IMR-90 (cell line): ENCODE data around the gene PLPP7. TPM values are rescaled to one million over a fixed set of nuclear protein-coding genes. Genes with fewer than 3 reads are reported as not detected.

ENCODE experiments used
- ATAC-seq: fragments of 200-7000 bp; cut with Tn5 transposase; 2 replicates; pipeline ENCODE4 v1.9.1; 2020; ENCODE audit warnings: low read depth, mild to moderate bottlenecking, moderate library complexity
- BruUV-seq: library from RNA; stranded (reverse); fragments of 400-500 nt; replicated peaks from 2 replicates; lab custom pipeline; 2021; lab: Mats Ljungman, UMichigan
- CTCF ChIA-PET: fragments of 300-600 bp; formaldehyde crosslinking; extraction: SDS; loops from one replicate; lab custom pipeline; 2021; ENCODE audit warnings: antibody characterized with exemption; lab: Yijun Ruan, JAX
- POLR2A ChIA-PET: fragments of 300-600 bp; sonication (Branson Sonifier 250); formaldehyde crosslinking; loops from one replicate; lab custom pipeline; 2022; ENCODE audit warnings: antibody characterized with exemption; ENCODE audit not compliant: unreplicated experiment; lab: Charles Lee
- DNase-seq: peaks from one replicate; pipeline ENCODE4 v3.0.0; 2013
- H2AFZ ChIP-seq: replicated peaks from 2 replicates; pipeline ENCODE3; 2013; ENCODE audit warnings: low read length, mild to moderate bottlenecking; ENCODE audit not compliant: poor library complexity
- H2AK5ac ChIP-seq: 2 replicates; pipeline ENCODE4 v1.6.1; 2013; ENCODE audit warnings: low read depth, low read length, inconsistent platforms
- H2AK9ac ChIP-seq: replicated peaks from 2 replicates; pipeline ENCODE3; 2013; ENCODE audit warnings: mild to moderate bottlenecking, low read depth, low read length, moderate library complexity; ENCODE audit not compliant: poor library complexity
- H2BK120ac ChIP-seq: 2 replicates; pipeline ENCODE4 v1.6.1; 2013; ENCODE audit warnings: low read depth, low read length, inconsistent platforms
- H2BK15ac ChIP-seq: 3 replicates; pipeline ENCODE4 v1.6.1; 2013; ENCODE audit warnings: low read depth, low read length, inconsistent platforms
- H2BK20ac ChIP-seq: 2 replicates; pipeline ENCODE4 v1.6.1; 2013; ENCODE audit warnings: low read depth, mild to moderate bottlenecking, inconsistent platforms, low read length, moderate library complexity
- H2BK5ac ChIP-seq: 2 replicates; pipeline ENCODE4 v1.6.1; 2013; ENCODE audit warnings: mild to moderate bottlenecking, low read depth, low read length, inconsistent platforms; ENCODE audit not compliant: poor library complexity, severe bottlenecking
- H3K14ac ChIP-seq: replicated peaks from 2 replicates; pipeline ENCODE4 v1.6.1; 2013; ENCODE audit warnings: low read depth, low read length, inconsistent platforms
- H3K18ac ChIP-seq: 2 replicates; pipeline ENCODE4 v1.6.1; 2013; ENCODE audit warnings: low read depth, low read length, control low read depth
- H3K23ac ChIP-seq: 2 replicates; pipeline ENCODE4 v1.6.1; 2013; ENCODE audit warnings: low read depth, low read length, inconsistent platforms
- H3K27ac ChIP-seq: 2 replicates; pipeline ENCODE4 v1.5.1; 2013; ENCODE audit warnings: mild to moderate bottlenecking, control low read depth, low read length; ENCODE audit not compliant: insufficient read depth
- H3K27me3 ChIP-seq: 2 replicates; pipeline ENCODE4 v1.6.1; 2013; ENCODE audit warnings: low read length; ENCODE audit not compliant: control insufficient read depth, insufficient read depth
- H3K36me3 ChIP-seq: 2 replicates; pipeline ENCODE4 v1.6.1; 2013; ENCODE audit warnings: low read length, mixed read lengths; ENCODE audit not compliant: control insufficient read depth, insufficient read depth
- H3K4ac ChIP-seq: 2 replicates; pipeline ENCODE4 v1.6.1; 2013; ENCODE audit warnings: low read depth, low read length, inconsistent platforms
- H3K4me1 ChIP-seq: 2 replicates; pipeline ENCODE4 v1.6.1; 2013; ENCODE audit warnings: low read length, mixed read lengths; ENCODE audit not compliant: control insufficient read depth, insufficient read depth
- H3K4me2 ChIP-seq: 2 replicates; pipeline ENCODE4 v1.6.1; 2013; ENCODE audit warnings: low read depth, mild to moderate bottlenecking, control low read depth, low read length, moderate library complexity
- H3K4me3 ChIP-seq: 2 replicates; pipeline ENCODE4 v1.5.1; 2013; ENCODE audit warnings: low read depth, mild to moderate bottlenecking, control low read depth, low read length, moderate library complexity; ENCODE audit not compliant: insufficient read depth
- H3K56ac ChIP-seq: 2 replicates; pipeline ENCODE4 v1.6.1; 2013; ENCODE audit warnings: low read length, inconsistent platforms; ENCODE audit not compliant: insufficient read depth; ENCODE audit errors: extremely low read depth
- H3K79me1 ChIP-seq, 2 experiments: 2 replicates each; pipeline ENCODE4 v1.6.1; 2013; ENCODE audit warnings: low read length in 2 of 2, inconsistent platforms in 1 of 2, low read depth in 1 of 2
- H3K9ac ChIP-seq: 2 replicates; pipeline ENCODE4 v1.6.1; 2013; ENCODE audit warnings: low read depth, low read length, control low read depth
- H3K9me1 ChIP-seq: 2 replicates; pipeline ENCODE4 v1.6.1; 2013; ENCODE audit warnings: low read length, inconsistent platforms; ENCODE audit not compliant: insufficient read depth
- H3K9me3 ChIP-seq: 2 replicates; pipeline ENCODE4 v1.6.1; 2013; ENCODE audit warnings: low read length; ENCODE audit not compliant: control insufficient read depth, insufficient read depth
- H4K20me1 ChIP-seq: 2 replicates; pipeline ENCODE4 v1.6.1; 2013; ENCODE audit warnings: low read length, inconsistent platforms; ENCODE audit not compliant: insufficient read depth
- H4K5ac ChIP-seq: 2 replicates; pipeline ENCODE4 v1.6.1; 2013; ENCODE audit warnings: mild to moderate bottlenecking, low read depth, low read length, control low read depth
- H4K8ac ChIP-seq, 2 experiments: 2 replicates each; pipeline ENCODE4 v1.6.1; 2013; ENCODE audit warnings: low read depth in 2 of 2, low read length in 2 of 2, control low read depth in 1 of 2, inconsistent platforms in 1 of 2
- H4K91ac ChIP-seq: 2 replicates; pipeline ENCODE4 v1.6.1; 2013; ENCODE audit warnings: low read depth, low read length, inconsistent platforms; ENCODE audit not compliant: insufficient read depth
- CHD1 ChIP-seq: IDR thresholded peaks from 2 replicates; pipeline ENCODE4 v1.6.1; 2012; ENCODE audit warnings: low read depth, low read length, improper control_type of control experiment
- MAFK ChIP-seq: IDR thresholded peaks from 2 replicates; pipeline ENCODE4 v1.6.1; 2012; ENCODE audit warnings: low read depth, low read length, improper control_type of control experiment
- RCOR1 ChIP-seq: IDR thresholded peaks from 2 replicates; pipeline ENCODE4 v1.6.1; 2012; ENCODE audit warnings: mild to moderate bottlenecking, low read length, improper control_type of control experiment; ENCODE audit not compliant: insufficient replicate concordance
- RFX5 ChIP-seq: IDR thresholded peaks from 2 replicates; pipeline ENCODE4 v1.8.0; 2012; ENCODE audit warnings: low read depth, mild to moderate bottlenecking, low read length, moderate library complexity
- SMC3 ChIP-seq: fragments of 150-350 bp; IDR thresholded peaks from 2 replicates; pipeline ENCODE4 v1.6.1; 2016; ENCODE audit warnings: low read depth, mild to moderate bottlenecking, antibody characterized with exemption, low read length, moderate library complexity
- dilution Hi-C: fragments of 300-500 bp; cut with HindIII; formaldehyde crosslinking; loops from one replicate; pipeline ENCODE4 v1.14.3; 2018; ENCODE audit warnings: low sequenced_read_pairs; ENCODE audit not compliant: unreplicated experiment
- in situ Hi-C: fragments of 300-500 bp; cut with MboI; formaldehyde crosslinking; loops from 3 replicates; pipeline ENCODE4 v1.14.3; 2019; ENCODE audit warnings: low sequenced_read_pairs, inconsistent platforms, mixed read lengths
- intact Hi-C: fragments of 100-400 bp; cut with micrococcal nuclease; formaldehyde crosslinking; loops from 2 replicates; pipeline ENCODE4 v1.10.0; 2022
- polyA plus RNA-seq, 3 experiments: library from polyadenylated mRNA; depleted of rRNA; stranded (reverse); fragments of >200 nt; gene quantifications; 2 replicates each; pipeline ENCODE4 v1.2.3, GENCODE V29; 2012; ENCODE audit warnings: low replicate concordance in 1 of 3
- total RNA-seq: library from RNA; depleted of rRNA; stranded (reverse); fragments of >200 nt; gene quantifications from 2 replicates; pipeline ENCODE4 v1.2.3, GENCODE V29; 2012

PLPP7 gene
- total and polyA plus RNA-seq, 2 of the 4 experiments (the other 2 are of a cell fraction), result 0.54 to 1.2 TPM

DNA sequence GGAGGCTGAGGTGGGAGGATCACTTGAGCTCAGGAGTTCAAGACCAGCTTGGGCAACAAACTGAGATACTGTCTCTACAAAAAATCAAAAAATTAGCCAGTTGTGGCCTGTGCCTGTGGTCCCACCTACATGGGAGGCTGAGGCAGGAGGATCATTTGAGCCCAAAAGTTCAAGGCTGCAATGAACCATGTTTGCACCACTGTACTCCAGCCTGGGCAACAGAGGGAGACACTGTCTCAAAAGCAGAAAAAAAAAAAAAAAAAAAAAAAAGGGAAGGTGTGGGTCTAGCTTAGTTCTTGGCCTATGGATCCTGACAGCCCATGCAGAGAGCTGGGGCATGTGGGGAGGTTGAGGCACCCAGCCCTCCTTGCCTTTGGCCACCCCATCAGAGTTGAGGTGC is 10.9 kb downstream of the PLPP7 start:
- no peak overlapping the region for H4K5ac ChIP-seq
- no peak overlapping the region for H3K18ac ChIP-seq
- no peak overlapping the region for H2AK9ac ChIP-seq
- intact Hi-C loops, result no loop called here
- no peak overlapping the region for H3K14ac ChIP-seq
- H2AK5ac ChIP-seq, result no peak overlapping the region
- dilution Hi-C loops, result no loop called here
- H3K4me3 ChIP-seq, result no peak overlapping the region
- H4K8ac ChIP-seq, result no peak overlapping the region
- DNase-seq (no peak), ATAC-seq (no peak)
- no peak overlapping the region for H3K4ac ChIP-seq
- no peak overlapping the region for H2BK15ac ChIP-seq
- H3K9me3 ChIP-seq, result no peaks in the 10 kb centered on the region
- POLR2A ChIA-PET, result interaction anchor here (0.6 kb wide), 1 partner anchor 30 kb away, joined by 4 read pairs; no protein-coding TSS in a partner anchor
- H3K4me1 ChIP-seq, result peaks cover 2% of the 10 kb centered on the region; the same call in 1 of the 2 replicates
- no TSS peak for BruUV-seq
- no peak overlapping the region for H2BK20ac ChIP-seq
- no peak overlapping the region for H2BK5ac ChIP-seq
- CTCF ChIA-PET, result no interaction called here
- H3K9ac ChIP-seq, result no peak overlapping the region
- no peak overlapping the region for H3K4me2 ChIP-seq
- no peak overlapping the region for H3K23ac ChIP-seq
- H3K79me1 ChIP-seq, result no peaks in the 10 kb centered on the region
- in situ Hi-C loops, result no loop called here
- no peaks in the 10 kb centered on the region; the same call in 1 of the 2 replicates for H4K20me1 ChIP-seq
- H2AFZ ChIP-seq, result no peak overlapping the region
- no peak overlapping the region for H3K27ac ChIP-seq
- TF ChIP-seq CHD1, result no peak
- no peak for TF ChIP-seq RFX5
- TF ChIP-seq SMC3, result no peak
- TF ChIP-seq RCOR1, result no peak
- no peak for TF ChIP-seq MAFK
- H3K27me3 ChIP-seq, result peaks cover 6% of the 10 kb centered on the region; the same call in 1 of the 2 replicates
- no peak overlapping the region for H2BK120ac ChIP-seq
- no peak overlapping the region for H3K56ac ChIP-seq
- no peaks in the 10 kb centered on the region for H3K36me3 ChIP-seq
- no peaks in the 10 kb centered on the region for H3K9me1 ChIP-seq
- no peak overlapping the region for H4K91ac ChIP-seq
